ENCODE measurements around the gene SLC30A7.

SLC30A7 gene

DNA sequence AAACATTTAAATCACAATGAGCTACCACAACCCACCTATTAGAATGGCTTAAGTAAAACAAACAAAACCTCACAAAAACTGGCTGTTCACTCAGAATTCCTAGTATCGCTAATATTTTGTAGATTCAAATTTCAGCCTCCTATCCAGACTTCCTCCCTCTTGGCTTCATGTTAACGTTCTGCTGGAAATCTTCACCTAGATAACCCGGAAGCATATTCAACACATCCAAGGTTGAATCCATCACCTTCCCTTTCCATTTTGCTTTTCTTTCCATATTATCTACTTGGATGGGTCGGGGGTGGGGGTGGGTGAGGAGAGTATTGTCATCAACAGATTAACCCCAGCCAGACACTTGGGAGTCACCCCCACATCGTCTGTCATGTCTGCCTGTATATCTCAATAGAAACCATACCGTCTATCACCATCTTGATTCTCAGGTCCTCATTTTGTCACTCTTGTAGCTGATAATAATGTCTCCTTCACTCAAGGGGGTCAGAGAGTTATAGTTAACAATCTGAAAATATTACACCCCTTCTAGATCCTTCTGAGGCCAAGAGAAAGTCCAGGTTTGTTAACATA, 131.4 kb downstream of the SLC30A7 start:
- H3K9me3 ChIP-seq (ENCODE audit: control insufficient read depth, insufficient read depth, low read depth, low read length) = no peaks in the 10 kb centered on the region
- H3K27me3 ChIP-seq (ENCODE audit: control insufficient read depth, insufficient read depth, low read length) = no peaks in the 10 kb centered on the region
- H3K27ac ChIP-seq (ENCODE audit: low read depth, low read length) = no peak overlapping the region
- H3K36me3 ChIP-seq (ENCODE audit: control insufficient read depth, insufficient read depth, low read length) = peaks cover 11% of the 10 kb centered on the region; the same call in 1 of the 2 replicates
- H3K4me3 ChIP-seq (ENCODE audit: low read depth, low read length) = no peak overlapping the region
- H3K9ac ChIP-seq (ENCODE audit: low read length) = no peak overlapping the region
- peaks cover 19% of the 10 kb centered on the region for H3K4me1 ChIP-seq (ENCODE audit: control insufficient read depth, insufficient read depth, low read length)

DNA sequence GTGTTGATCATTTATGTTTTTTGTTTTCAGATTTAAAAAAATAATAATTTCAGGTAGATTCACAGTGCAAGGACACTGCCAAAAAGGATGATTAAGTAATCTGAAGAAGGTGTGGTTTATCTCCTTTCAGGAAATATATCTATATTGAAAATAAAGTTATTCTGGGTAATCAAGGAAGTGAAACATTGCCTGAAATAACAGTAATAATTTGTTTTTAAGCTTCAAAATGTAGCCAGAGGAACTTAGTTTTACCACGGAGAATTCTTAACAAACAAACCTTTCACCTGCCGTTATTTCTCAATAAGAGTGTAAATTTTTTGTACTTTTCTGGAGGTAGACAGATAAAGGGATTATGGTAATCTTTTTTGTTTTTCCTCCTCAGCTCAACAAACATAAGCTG, 132.6 kb downstream of the SLC30A7 start:
- H3K4me1 ChIP-seq (ENCODE audit: control insufficient read depth, insufficient read depth, low read length) = peaks cover 14% of the 10 kb centered on the region; the same call in 1 of the 2 replicates
- no peak overlapping the region for H3K9ac ChIP-seq (ENCODE audit: low read length)
- no peak overlapping the region for H3K27ac ChIP-seq (ENCODE audit: low read depth, low read length)
- H3K9me3 ChIP-seq (ENCODE audit: control insufficient read depth, insufficient read depth, low read depth, low read length) = no peaks in the 10 kb centered on the region
- H3K4me3 ChIP-seq (ENCODE audit: low read depth, low read length) = no peak overlapping the region
- peaks cover 4% of the 10 kb centered on the region; the same call in 1 of the 2 replicates for H3K36me3 ChIP-seq (ENCODE audit: control insufficient read depth, insufficient read depth, low read length)
- no peaks in the 10 kb centered on the region for H3K27me3 ChIP-seq (ENCODE audit: control insufficient read depth, insufficient read depth, low read length)

DNA sequence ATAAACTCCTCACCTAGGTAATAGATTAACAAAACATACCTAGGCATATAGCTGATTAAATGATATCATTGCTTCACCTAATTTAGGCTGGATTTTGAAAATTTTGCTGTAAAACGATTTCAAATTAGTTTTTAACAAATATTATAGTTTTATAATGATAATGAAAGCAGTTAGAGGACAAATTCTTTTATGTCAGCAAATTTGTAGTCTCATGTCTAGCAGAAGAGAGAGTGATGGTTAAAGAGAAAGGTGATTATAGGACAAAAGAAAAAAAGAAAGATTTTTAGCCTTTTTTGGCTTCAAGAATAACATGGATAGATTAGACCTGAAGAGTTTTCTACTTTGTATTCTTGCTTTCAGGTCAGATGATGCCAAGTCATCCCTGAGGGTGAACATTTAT, 133.3 kb downstream of the SLC30A7 start:
- no peaks in the 10 kb centered on the region for H3K36me3 ChIP-seq (ENCODE audit: control insufficient read depth, insufficient read depth, low read length)
- no peak overlapping the region for H3K9ac ChIP-seq (ENCODE audit: low read length)
- no peak overlapping the region for H3K4me3 ChIP-seq (ENCODE audit: low read depth, low read length)
- no peak overlapping the region for H3K27ac ChIP-seq (ENCODE audit: low read depth, low read length)
- H3K9me3 ChIP-seq (ENCODE audit: control insufficient read depth, insufficient read depth, low read depth, low read length) = no peaks in the 10 kb centered on the region
- peaks cover 13% of the 10 kb centered on the region; the same call in 1 of the 2 replicates for H3K4me1 ChIP-seq (ENCODE audit: control insufficient read depth, insufficient read depth, low read length)
- H3K27me3 ChIP-seq (ENCODE audit: control insufficient read depth, insufficient read depth, low read length) = no peaks in the 10 kb centered on the region

DNA sequence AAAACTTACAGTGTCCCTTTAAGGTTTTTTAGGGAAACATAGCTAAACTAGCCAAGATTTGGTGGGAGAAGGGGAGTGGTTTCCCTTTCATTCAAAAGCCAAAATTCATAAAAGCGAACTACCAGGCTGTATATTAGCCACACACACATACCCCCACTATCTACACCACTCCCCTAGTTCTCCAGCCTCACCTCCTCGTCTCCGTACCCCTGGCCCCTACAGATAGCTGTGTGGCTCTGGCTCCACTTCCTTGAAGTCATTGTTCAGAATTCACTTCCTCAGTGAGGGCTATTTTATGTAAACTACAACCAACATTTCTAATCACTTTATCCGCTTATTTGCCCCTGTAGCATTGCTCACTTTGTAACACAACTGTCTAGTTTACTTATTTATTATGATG, 135.0 kb downstream of the SLC30A7 start:
- Histone ChIP-seq H3K4me3 (ENCODE audit: low read depth, low read length) (no peak overlapping the region), H3K4me1 (ENCODE audit: control insufficient read depth, insufficient read depth, low read length) (peaks cover 6% of the 10 kb centered on the region; the same call in 1 of the 2 replicates), H3K27ac (ENCODE audit: low read depth, low read length) (no peak overlapping the region), H3K36me3 (ENCODE audit: control insufficient read depth, insufficient read depth, low read length) (no peaks in the 10 kb centered on the region), H3K9me3 (ENCODE audit: control insufficient read depth, insufficient read depth, low read depth, low read length) (no peaks in the 10 kb centered on the region), H3K9ac (ENCODE audit: low read length) (no peak overlapping the region), H3K27me3 (ENCODE audit: control insufficient read depth, insufficient read depth, low read length) (no peaks in the 10 kb centered on the region)

Data from HUES6 (cell line).